Measurements from ENCODE around the gene CACNB1.

DNA sequence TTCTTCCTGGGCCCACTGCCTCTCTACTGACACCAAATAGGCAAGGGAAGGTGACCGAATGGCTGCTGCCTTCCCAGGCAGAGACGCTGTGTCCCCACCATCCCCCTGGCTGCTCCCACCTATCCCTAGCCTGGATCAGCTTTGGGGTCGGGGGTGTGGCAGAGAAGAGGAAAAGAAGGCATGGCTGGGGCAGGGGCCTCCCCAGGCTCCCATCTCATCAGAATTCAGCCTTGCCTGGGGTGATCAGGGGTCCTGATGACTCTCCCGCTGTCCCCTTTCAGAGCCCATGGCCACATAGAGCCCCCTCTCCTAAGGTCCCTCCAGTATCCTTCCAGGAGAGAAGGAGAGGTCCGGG lies 46.7 kb downstream of the CACNB1 start:
- TF ChIP-seq, protein P1, sequence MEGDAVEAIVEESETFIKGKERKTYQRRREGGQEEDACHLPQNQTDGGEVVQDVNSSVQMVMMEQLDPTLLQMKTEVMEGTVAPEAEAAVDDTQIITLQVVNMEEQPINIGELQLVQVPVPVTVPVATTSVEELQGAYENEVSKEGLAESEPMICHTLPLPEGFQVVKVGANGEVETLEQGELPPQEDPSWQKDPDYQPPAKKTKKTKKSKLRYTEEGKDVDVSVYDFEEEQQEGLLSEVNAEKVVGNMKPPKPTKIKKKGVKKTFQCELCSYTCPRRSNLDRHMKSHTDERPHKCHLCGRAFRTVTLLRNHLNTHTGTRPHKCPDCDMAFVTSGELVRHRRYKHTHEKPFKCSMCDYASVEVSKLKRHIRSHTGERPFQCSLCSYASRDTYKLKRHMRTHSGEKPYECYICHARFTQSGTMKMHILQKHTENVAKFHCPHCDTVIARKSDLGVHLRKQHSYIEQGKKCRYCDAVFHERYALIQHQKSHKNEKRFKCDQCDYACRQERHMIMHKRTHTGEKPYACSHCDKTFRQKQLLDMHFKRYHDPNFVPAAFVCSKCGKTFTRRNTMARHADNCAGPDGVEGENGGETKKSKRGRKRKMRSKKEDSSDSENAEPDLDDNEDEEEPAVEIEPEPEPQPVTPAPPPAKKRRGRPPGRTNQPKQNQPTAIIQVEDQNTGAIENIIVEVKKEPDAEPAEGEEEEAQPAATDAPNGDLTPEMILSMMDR (IDR thresholded peaks at IDR 0.05): no peak
- no peak for TF ChIP-seq POLR2A (IDR thresholded peaks at IDR 0.05)

All from tibial nerve (tissue), 3 donors.